Putamen (tissue), 1 donor: ENCODE results near the gene CSNK1G3.

ENCODE experiments used
- DNase-seq: peaks from one replicate; pipeline ENCODE4 v3.0.0-alpha.2; 2016; ENCODE audit warnings: low spot score

Gene CSNK1G3

DNA sequence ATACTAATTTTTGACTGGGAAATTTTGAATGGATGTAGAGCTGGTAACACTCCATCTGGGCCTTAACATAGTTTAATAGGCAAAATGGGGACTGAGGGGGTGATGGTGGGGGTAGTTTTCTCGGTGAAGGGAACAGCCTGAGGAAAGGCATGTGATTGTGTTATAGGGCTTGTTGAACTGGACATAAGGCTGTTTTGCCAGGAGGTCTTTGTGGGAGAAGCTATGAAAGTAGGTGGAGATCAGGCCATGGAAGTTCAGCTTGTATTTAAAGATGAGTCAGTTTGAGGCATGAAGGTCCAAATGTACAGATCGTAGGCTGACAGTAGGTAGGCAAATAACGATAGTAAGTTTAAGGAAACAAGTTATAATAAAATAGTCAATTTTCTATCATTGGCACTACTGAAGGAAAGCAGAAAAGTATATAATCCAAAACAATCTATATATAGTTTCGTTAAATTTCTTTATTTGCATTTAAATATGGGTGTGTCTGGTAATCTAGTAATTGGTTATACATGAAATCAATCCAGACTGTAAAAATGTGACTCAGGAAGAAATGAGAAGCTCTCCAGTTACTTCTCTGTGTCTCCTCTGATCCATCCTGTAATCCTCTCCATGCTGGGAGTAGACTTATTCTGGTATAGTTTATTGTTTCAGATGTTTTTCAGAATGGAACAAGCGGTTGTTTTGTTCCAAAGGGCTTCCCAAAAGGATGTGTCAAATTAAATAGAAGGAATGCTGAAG, 2.8 kb downstream of the CSNK1G3 start:
- DNase-seq: no peak

GRCh38 chr5:123515904-123516303, 3.9 kb downstream of the CSNK1G3 start:
- DNase-seq: no peak

- no peak for DNase-seq
These were observed 5.5 kb downstream of the CSNK1G3 start for GRCh38 chr5:123517476-123517875.

DNA sequence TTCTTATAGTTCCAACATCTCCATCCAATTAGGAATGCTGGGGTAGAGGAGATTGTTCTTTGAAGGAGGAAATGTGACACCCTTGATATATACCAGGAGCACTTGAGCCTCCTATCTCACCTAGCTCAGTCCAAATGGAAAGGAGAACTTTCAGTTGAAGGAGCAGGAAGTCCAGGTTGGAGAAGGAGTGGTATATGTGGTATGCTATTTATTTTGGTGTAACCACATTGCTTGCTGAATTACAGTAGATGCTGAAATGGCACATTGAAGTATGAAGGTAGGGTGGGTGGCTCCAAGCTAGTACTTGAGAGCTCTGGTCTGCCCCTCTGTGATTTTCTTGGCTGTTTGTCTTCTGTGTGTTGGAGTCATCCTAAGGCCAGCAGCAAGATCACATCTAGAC, 6.1 kb downstream of the CSNK1G3 start:
- no peak for DNase-seq

GRCh38 chr5:123520677-123521247, 8.8 kb downstream of the CSNK1G3 start:
- DNase-seq: no peak

- DNase-seq: no peak
These were observed 12.2 kb downstream of the CSNK1G3 start for GRCh38 chr5:123524146-123524545.

GRCh38 chr5:123527190-123527589, 15.2 kb downstream of the CSNK1G3 start:
- DNase-seq: no peak

GRCh38 chr5:123528065-123528464, 16.1 kb downstream of the CSNK1G3 start:
- DNase-seq: no peak

DNA sequence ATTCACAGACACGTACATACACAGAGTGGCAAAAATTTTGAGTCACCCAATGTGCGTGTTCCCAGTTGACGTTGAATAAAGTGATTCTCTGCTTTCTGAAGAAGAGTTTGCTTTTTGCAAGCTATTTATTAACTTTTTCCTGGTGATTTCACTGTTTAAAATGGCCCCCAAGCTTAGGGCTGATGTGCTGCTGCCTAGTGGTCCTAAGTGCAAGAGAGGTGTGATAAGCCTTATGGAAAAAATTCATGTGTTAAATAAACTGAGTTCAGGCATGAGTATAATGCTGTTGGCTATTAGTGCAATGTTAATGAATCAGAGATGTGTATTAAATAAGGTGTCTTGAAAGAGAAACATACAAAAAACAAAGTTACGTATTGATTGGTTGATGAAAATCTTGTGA, 16.9 kb downstream of the CSNK1G3 start:
- no peak for DNase-seq

GRCh38 chr5:123530728-123531127, 18.8 kb downstream of the CSNK1G3 start:
- no peak for DNase-seq

- no peak for DNase-seq
These were observed 23.7 kb downstream of the CSNK1G3 start for GRCh38 chr5:123535648-123536047.

DNA sequence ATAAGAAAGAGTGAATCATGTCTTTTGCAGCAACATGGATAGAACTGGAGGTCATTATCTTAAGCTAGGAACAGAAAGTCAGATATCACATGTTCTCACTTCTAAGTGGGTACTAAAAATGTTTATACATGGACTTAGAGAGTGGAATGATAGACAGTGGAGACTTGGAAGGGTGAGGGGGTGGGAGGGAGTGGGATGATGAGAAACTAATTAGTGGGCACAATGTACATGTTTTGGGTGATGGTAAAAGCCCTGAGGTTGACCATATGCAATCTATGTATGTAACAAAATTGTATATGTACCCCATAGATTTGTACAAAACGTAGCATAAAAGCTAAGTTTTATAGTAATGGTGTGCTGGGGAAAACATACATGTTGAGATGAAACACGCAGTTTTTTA, 25.3 kb downstream of the CSNK1G3 start:
- no peak for DNase-seq

- DNase-seq: no peak
These were observed 25.9 kb downstream of the CSNK1G3 start for GRCh38 chr5:123537845-123538244.

GRCh38 chr5:123538670-123539459, 26.9 kb downstream of the CSNK1G3 start:
- DNase-seq: no peak

DNA sequence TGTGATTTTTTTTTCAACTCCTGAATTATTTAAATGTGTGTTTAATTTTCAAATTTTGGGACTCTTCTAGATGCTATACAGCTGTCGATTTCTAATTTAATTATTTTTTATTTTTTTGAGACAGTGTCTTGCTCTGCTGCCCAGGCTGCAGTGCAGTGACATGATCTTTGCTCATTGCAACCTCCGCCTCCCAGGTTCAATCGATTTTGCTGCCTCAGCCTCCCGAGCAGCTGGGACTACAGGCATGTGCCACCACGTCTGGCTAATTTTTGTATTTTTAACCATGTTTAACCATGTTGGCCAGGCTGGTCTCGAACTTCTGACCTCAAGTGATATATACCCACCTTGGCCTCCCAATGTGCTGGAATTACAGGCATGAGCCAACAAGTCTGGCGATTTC, 28.6 kb downstream of the CSNK1G3 start:
- DNase-seq: no peak

DNA sequence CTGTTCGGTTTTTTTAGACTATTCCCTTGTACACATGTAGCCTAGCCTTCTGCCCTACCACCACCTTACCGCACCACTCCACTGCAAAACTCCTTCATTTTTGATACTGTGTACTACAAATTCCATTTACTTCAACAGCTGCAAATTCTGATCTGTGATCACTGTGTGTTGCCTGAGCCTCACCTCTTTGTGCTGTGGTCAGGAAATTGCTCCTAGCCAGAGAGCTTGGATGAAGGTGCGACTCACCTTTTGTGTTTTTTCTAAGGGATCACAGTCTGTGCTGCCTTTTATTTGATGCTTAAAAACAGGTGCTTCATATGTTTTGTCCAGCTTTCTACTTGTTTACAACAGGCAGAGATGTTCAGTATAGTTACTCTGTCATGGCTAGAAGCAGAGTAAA, 31.5 kb downstream of the CSNK1G3 start:
- DNase-seq: no peak

DNA sequence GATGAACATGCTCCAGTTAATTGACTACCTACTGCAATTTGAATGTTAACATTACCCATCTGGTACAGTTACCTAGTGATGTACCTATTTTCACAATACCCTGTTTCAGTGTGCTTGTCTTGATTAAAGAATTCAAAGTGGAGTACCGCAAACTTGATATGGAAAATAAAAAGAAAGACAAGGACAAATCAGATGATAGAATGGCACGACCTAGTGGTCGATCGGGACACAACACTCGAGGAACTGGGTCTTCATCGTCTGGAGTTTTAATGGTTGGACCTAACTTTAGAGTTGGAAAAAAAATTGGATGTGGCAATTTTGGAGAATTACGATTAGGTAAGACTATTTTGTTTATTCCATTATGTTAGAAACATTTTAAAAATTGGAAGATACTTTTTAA, 33.5 kb downstream of the CSNK1G3 start:
- no peak for DNase-seq

- no peak for DNase-seq
These were observed 34.7 kb downstream of the CSNK1G3 start for GRCh38 chr5:123546657-123547056.

DNA sequence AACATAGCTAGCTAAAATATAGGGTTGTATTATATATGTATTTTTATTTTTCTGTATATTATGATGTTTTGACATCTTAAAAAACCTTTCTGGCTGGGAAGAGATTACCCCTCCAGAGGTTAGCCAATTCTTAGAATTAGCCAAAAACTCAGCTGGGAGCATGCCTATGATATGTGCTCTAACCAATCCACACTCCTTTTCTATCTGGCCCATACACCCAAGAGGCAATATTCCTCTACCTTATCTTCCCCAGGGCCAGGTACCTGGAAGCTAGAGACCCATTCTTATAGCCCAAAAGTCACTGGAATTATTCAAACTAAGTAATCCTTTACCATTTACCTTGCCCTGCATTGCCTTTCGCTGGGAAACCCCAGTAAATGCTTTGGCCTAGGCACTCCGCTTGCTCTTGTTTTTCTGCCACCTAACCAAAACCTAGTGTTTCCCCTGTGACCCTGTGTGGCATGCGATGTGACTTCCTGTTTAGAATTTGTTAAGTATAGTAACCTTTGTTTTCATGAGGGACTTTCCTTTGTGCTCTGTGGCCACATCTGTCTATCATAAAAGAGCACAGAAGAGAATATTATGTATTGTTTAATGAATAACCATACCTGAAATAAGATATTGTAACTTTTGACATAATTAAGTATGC, 37.4 kb downstream of the CSNK1G3 start:
- no peak for DNase-seq

- DNase-seq: no peak
These were observed 42.6 kb downstream of the CSNK1G3 start for GRCh38 chr5:123554601-123555000.

GRCh38 chr5:123557907-123558306, 45.9 kb downstream of the CSNK1G3 start:
- no peak for DNase-seq

DNA sequence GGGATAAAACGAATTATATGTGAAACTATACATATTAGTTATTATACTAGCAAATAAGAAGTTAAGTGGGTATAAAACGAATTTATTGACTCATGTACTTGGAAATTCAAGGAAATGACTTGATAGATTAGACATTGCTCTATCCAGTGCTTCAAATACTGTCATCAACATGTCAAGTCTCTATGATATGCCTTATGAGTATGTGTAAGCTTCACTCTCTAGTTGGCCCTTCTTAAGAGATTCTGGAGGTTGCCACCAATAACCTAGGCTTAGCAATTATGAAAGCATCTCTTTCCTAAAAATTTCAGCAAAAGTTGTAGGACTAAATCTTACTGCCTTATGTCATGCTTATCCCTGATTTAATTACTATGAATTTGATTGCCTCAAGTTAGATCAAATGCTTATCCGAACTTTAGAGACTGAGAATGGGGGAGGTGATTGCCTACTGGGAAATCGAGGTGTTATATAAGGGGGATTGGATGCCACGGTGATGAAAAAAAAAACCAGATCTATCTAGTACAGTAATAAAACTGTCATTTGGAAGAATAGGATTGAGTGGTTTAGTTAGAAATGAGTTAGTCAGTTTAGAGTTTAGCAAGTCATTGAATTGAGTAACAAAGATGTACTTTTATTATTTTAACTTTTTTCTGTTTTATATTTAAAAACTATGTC, 46.9 kb downstream of the CSNK1G3 start:
- DNase-seq: peak; percentile 17
